Stimulated activated CD4-positive, alpha-beta T cell treated with anti-CD3 and anti-CD28 coated beads, Interleukin-2, amount 100 ng/mL, for 48 hours (primary cell): ENCODE data around the gene CCL4.
"Not testable (repeated sequence)": the region's sequence is repeated elsewhere in the genome, so short reads cannot be mapped to it uniquely, and the experiment has no call there.

Experiments used
- DNase-seq, 2 donors: peaks; one replicate each; pipeline ENCODE4 v3.0.0-alpha.2; 2020

Gene CCL4

GRCh38 chr17:36118477-36119353 lies 15.1 kb downstream of the CCL4 start:
- no peak for DNase-seq

GRCh38 chr17:36120221-36120620 lies 16.6 kb downstream of the CCL4 start:
- no peak for DNase-seq

GRCh38 chr17:36121099-36121498 lies 17.5 kb downstream of the CCL4 start:
- DNase-seq: not testable (repeated sequence)

- no peak for DNase-seq
These were observed 19.8 kb downstream of the CCL4 start for GRCh38 chr17:36123431-36123830.

GRCh38 chr17:36124879-36125824 lies 21.5 kb downstream of the CCL4 start:
- no peak for DNase-seq

GRCh38 chr17:36127199-36127893 lies 23.7 kb downstream of the CCL4 start:
- DNase-seq: no peak

- no peak for DNase-seq
These were observed 24.3 kb downstream of the CCL4 start for GRCh38 chr17:36127911-36128310.

- DNase-seq: no peak
These were observed 24.9 kb downstream of the CCL4 start for GRCh38 chr17:36128411-36128978.

- DNase-seq: no peak
These were observed 26.0 kb downstream of the CCL4 start for GRCh38 chr17:36129616-36130015.

- DNase-seq: no peak
These were observed 26.7 kb downstream of the CCL4 start for GRCh38 chr17:36130346-36130745.

- no peak for DNase-seq
These were observed 27.8 kb downstream of the CCL4 start for GRCh38 chr17:36131421-36131820.

- DNase-seq: no peak
These were observed 28.3 kb downstream of the CCL4 start for GRCh38 chr17:36131931-36132330.

GRCh38 chr17:36132421-36132831 lies 28.8 kb downstream of the CCL4 start:
- DNase-seq: no peak

- no peak for DNase-seq
These were observed 30.1 kb downstream of the CCL4 start for GRCh38 chr17:36133602-36134236.

GRCh38 chr17:36135465-36135864 lies 31.8 kb downstream of the CCL4 start:
- DNase-seq: no peak

- DNase-seq: no peak
These were observed 32.4 kb downstream of the CCL4 start for GRCh38 chr17:36136036-36136435.

GRCh38 chr17:36136439-36136838 lies 32.8 kb downstream of the CCL4 start:
- DNase-seq: no peak

GRCh38 chr17:36142235-36142634 lies 38.6 kb downstream of the CCL4 start:
- DNase-seq: no peak

GRCh38 chr17:36142806-36143205 lies 39.2 kb downstream of the CCL4 start:
- DNase-seq: no peak

GRCh38 chr17:36144014-36144413 lies 40.4 kb downstream of the CCL4 start:
- DNase-seq: no peak

GRCh38 chr17:36144981-36145729 lies 41.5 kb downstream of the CCL4 start:
- no peak for DNase-seq
